Brain pericyte (primary cell): ENCODE data around the gene DDX39A.
"Not testable (repeated sequence)": the region's sequence is repeated elsewhere in the genome, so short reads cannot be mapped to it uniquely, and the experiment has no call there.

Experiments
- DNase-seq: peaks from one replicate; pipeline ENCODE4 v3.0.0-alpha.2; 2012; ENCODE audit warnings: low read depth, low spot score

Gene DDX39A

GRCh38 chr19:14408491-14409145, 10.5 kb downstream of the DDX39A start:
- DNase-seq: no peak

GRCh38 chr19:14407605-14408484, 11.3 kb downstream of the DDX39A start:
- no peak for DNase-seq

DNA sequence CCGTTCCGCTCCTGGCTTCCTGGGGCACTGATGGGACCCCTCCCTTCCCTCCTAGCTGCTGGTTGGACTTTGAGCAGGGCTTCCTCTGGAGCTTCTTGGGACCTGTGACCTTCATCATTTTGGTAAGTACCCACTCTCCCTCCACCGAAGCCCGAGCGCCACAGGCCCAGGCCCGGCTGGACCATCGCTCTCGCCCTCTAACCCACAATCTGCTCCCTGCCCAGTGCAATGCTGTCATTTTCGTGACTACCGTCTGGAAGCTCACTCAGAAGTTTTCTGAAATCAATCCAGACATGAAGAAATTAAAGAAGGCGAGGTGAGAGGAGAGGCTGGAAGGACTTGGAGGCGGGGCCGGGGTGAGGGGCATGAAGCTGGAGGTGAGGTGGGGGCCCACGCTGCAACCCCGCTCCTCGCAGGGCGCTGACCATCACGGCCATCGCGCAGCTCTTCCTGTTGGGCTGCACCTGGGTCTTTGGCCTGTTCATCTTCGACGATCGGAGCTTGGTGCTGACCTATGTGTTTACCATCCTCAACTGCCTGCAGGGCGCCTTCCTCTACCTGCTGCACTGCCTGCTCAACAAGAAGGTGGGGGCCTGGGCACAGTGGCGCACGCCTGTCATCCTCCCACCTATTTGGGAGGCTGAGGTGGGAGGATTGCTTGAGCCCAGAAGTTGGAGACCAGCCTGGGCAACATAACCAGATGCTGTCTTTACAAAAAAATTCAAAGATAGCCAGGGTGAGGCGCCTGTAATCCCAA, 12.3 kb downstream of the DDX39A start:
- DNase-seq: no peak

DNA sequence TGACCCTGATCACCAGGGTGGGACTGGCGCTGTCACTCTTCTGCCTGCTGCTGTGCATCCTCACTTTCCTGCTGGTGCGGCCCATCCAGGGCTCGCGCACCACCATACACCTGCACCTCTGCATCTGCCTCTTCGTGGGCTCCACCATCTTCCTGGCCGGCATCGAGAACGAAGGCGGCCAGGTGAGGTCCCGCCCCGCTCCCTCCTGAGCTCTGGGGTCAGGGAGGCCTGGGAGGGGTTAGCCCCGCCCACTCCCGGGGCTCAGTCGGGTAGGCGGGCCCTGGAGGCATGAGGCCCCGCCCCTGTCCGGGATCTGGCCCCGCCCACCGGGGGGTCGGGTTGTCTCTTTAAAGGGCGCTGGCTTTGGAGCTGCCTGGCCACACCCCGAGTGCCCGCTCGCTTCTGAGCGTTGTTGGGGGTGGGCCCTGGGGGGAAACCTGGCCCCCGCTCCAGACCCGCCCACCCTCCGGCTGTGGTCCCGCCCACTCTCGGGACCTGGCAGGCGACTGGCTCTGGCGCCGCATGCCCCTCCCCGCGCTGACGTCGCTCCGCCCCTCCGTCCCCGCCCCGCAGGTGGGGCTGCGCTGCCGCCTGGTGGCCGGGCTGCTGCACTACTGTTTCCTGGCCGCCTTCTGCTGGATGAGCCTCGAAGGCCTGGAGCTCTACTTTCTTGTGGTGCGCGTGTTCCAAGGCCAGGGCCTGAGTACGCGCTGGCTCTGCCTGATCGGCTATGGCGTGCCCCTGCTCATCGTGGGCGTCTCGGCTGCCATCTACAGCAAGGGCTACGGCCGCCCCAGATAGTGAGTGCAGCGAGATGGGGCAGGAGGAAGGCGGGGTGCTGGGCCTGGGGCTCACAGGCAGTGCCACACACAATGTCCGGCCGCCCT, 13.1 kb downstream of the DDX39A start:
- peak; percentile 72 for DNase-seq

DNA sequence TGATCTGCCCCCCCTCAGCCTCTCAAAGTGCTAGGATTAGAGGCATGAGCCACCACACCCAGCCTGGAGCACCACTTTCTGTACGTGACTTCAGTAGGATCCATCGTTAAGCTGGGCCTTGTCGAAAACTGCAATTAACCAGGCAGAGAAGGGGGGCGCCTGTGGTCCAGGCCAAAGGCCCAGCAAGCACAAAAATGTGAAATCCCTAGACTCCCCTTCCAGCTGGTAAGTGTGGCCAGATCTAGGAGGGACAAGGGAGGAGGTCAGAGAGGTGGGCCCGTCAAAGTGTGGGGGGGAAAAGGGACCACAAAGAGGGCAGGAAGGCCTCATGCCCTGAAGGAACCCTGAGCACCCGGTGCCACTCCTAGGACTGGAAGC, 13.8 kb downstream of the DDX39A start:
- DNase-seq: no peak

GRCh38 chr19:14404312-14404711, 14.8 kb downstream of the DDX39A start:
- DNase-seq: no peak

DNA sequence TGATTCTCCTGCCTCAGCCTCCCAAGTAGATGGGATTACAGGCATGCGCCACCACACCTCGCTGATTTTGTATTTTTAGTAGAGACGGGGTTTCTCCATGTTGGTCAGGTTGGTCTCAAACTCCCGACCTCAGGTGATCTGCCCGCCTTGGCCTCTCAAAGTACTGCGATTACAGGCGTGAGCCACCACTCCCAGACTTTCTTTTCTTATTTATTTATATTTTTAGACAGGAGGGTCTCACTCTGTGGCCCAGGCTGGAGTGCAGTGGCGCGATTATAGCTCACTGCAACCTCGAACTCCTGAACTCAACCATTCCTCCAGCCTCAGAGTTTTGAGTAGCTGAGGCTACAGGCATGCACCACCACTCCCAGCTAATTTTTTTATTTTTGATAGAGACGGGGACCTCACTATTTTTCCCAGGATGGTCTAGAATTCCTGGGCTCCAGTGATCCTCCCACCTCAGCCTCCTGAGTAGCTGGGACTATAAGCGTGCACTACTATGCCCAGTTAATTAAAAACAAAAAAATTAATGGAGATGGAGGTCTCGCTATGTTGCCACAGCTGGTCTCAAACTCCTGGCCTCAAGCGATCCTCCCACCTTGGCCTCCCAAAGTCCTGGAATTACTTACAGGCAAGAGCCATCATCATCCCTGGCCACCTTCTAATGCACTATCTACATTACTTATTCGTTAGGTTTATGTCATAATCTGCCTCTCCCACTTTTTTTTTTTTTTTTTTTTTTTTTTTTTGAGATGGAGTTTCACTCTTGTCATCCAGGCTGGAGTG, 15.8 kb downstream of the DDX39A start:
- DNase-seq: not testable (repeated sequence)

- DNase-seq: no peak
Measured at GRCh38 chr19:14402332-14403144, 16.6 kb downstream of the DDX39A start.

- no peak for DNase-seq
Measured at GRCh38 chr19:14401468-14402195, 17.5 kb downstream of the DDX39A start.

DNA sequence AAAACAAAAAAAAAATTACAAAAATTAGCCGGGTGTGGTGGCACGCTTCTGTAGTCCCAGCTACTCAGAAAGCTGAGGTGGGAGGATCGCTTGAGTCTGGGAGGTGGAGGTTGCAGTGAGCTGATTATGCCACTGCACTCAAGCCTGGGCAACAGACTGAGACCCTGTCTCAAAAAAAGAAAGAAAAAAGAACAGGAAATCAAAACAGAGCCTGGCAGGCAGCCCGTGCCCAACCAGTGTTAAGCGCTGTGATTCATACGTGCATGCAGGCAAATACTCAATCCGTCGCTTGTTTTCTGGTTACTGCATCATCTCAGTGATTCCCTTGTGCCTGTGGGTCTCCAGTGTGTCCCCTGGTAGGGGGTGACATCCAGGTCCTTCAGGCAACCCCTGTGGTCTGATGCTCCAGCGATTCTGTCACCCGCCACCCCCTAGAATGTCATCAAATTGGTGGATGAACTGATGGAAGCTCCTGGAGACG, 18.1 kb downstream of the DDX39A start:
- no peak for DNase-seq

GRCh38 chr19:14397168-14397567, 22.0 kb downstream of the DDX39A start:
- not testable (repeated sequence) for DNase-seq

DNA sequence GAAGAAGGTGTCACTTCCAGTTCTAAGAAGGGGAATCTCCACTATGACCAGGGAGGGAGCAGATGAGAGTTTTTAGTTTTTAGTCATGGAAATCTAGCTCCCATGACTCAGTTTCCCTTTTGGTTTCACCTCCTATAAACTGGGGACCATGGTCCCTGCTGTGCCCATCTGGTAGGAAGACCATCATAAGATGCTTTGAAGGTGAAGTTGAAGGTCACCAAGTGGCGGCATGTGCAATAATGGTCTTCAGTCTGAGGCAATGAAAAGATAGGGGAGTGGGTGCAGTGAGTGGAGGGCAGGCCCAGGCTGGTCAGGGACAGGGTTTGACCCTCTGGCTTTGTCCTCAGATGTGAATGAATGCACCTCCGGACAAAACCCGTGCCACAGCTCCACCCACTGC, 22.4 kb downstream of the DDX39A start:
- DNase-seq: not testable (repeated sequence)

DNA sequence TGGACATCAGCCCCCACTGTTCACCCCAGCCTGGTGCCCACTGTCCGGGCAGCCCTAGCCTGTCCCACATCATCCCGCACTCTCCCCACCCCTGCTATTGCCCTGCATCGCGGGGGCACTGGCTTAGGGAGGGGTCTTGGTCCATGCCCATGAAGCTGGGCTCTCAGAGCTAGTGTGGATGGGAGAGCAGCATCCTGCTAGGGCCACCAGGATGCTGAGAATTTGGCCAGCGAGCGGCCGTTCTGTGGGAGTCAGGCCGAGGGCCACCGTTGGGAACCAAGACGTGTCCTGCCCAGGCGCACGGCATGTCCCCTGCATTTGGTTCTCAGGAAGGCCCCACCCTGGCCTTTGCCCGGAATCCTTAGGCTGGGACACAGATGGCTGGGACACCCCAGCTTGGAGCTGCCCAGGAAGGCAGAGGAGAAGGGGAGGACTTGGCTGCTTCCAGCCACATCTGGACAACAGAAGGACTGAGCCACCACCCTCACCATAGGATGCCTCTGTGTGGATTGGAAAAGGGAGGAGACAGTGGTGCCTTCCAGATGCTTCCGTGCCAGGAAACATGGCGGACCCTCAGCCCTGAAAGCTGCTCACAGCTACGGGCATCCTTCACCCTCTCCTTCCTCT, 23.3 kb downstream of the DDX39A start:
- DNase-seq: no peak

DNA sequence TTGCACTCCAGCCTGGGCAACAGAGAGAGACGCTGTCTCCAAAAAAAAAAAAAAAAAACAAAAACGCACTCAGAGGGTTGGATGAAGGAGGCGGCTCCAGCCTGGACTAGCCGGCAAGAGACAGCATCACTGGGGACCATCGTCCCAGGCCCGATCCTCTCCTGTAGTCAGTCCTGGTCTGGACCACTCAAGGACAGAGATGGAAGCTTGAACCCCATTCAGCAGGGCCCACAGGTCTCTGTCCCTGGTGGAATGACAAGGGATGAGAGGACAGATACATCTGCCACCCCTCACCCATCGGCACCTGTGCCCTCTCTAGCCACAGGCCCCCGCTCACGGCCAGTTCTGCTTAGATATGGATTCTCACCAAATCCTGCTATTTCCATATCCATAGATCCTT, 23.9 kb downstream of the DDX39A start:
- DNase-seq: no peak

DNA sequence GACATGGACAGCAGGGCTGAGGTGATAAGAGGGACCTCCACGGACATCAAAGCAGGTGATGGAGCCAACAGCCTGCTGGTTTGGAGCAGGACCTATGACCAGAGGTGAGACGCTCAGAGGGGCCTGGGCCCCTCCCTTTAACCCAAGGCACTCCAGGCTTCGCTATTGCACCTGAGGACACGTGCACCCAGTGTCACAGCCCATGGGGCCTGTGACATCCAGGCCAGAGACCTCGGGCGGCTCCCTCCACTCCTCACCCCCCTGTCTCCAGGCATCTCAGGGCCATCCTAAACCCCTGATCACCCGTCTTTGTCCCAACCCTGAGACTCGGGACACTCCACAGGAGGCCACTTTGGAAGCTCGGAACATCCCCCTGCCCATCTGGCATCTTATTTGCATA, 25.0 kb downstream of the DDX39A start:
- DNase-seq: no peak

GRCh38 chr19:14393329-14393728, 25.8 kb downstream of the DDX39A start:
- DNase-seq: no peak

DNA sequence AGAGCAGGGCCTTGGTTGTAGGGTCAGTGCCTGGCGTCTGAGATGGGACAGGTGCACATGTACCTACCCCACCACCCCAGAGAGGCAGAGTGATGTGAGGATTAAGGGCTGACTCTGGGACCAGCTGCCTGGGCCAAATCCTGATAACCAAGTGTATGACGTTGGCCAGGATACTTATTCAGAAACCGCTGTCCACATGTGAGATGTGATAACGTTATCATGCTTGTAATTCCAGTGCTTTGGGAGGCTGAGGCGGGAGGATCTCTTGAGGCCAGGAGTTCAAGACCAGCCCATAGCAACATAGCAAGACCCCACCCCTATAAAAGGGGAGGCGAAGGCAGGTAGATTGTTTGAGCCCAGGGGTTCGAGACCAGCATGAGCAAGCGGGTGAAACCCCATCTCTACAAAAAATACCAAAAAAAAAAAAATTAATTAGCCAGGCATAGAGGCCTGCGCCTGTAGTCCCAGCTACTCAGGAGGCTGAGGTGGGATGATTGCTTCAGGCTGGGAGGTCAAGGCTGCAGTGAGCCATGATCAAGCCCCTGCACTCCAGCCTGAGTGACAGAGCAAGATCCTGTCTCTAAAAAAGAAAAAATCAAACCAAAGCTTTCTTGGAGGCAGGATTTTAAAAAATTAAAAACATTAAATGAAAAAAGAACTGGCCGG, 27.9 kb downstream of the DDX39A start:
- DNase-seq: no peak

DNA sequence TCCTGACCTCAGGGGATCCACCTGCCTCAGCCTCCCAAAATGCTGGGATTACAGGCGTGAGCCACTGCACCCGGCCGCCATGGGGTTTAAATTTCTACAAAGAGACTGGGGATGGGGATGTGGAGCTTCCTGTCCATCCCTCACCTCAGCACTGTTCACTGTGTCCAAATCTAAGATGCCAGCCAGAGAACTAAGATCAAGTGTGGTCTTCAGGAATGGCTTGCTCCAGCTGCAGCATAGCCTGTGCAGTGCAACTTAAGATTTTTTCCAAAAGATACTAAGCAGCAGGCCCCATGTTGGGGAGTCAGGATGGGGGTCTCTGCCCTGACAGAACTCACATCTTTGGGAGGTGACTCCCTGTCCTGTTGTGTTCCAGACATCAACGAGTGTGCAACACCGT, 28.6 kb downstream of the DDX39A start:
- no peak for DNase-seq
